Embryonic facial prominence (tissue), 1 donor: Measurements from ENCODE around the gene USB1.

ENCODE experiments used
- DNase-seq: peaks from one replicate; pipeline ENCODE4 v3.0.0-alpha.2; 2016; ENCODE audit errors: extremely low spot score

USB1 gene

DNA sequence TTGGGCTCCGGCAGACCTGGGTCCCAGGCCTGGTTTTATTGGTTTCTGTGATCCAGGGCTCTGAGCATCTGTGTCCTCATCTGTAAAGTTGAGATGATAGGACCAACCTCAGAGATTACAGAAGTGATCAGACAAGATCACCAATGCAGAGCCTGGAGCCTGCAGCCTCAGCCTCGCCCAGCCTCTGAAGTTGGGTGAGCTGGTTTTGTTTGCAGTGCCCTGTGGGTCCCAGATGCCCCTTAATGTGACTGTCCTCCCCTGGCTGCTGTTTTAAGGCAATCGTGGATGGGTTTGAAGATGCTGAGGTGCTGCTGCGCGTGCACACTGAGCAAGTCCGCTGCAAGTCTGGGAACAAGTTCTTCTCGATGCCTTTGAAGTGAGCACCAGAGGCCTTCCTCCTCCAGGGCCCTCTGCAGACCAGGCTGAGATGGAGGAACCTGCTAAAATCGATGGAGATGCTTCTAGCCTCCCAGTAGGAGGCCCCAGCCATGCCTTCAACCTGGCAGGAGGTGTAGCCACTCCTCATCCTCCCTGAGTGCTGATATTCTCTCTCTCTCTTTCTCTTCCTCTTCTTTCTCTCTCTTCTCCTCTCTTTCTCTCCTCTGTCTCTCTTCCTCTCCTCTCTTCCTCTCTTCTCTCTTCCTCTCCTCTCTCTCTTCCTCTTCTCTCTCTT is 18.8 kb downstream of the USB1 start:
- DNase-seq, result no peak

DNA sequence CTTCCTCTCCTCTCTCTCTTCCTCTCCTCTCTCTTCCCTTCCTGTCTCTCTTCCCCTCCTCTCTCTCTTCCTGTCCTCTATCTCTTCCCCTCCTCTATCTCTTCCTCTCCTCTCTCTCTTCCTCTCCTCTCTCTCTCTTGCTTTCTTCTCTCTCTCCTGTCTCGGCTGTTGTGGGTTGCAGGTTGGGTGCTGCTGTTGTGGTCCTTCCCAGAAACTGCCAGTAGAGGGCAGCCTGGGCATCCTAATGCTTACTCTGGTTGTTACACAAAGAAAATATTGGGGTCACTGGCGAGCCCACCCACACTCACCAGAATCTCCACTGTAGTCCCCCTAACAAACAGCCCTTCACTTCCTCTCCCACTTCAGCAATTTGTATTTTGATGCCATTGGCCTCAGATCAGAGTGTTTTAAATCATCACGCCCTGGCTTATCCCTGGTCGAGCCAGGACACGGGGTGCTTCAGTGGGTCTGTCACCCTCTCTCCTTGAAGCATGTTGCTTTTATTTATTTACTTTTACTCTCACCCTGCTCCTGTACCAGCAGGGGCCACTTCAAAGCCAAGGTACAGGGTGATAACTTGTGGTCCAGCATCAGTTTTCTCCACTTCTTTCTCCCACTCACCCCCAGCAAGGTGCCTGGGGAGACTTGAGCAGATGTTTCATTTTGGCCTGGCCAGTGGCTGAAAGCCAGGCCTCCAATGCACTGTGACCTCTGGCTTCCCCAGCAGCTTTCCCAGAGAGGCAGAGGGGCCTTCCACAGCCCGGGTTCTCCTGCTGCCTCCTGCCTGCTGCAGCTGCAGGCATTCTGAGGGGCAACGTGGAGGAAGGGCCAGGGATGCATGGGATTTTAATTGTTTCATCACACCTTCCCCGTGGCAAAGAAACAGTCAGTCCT is 19.7 kb downstream of the USB1 start:
- DNase-seq, result no peak

DNA sequence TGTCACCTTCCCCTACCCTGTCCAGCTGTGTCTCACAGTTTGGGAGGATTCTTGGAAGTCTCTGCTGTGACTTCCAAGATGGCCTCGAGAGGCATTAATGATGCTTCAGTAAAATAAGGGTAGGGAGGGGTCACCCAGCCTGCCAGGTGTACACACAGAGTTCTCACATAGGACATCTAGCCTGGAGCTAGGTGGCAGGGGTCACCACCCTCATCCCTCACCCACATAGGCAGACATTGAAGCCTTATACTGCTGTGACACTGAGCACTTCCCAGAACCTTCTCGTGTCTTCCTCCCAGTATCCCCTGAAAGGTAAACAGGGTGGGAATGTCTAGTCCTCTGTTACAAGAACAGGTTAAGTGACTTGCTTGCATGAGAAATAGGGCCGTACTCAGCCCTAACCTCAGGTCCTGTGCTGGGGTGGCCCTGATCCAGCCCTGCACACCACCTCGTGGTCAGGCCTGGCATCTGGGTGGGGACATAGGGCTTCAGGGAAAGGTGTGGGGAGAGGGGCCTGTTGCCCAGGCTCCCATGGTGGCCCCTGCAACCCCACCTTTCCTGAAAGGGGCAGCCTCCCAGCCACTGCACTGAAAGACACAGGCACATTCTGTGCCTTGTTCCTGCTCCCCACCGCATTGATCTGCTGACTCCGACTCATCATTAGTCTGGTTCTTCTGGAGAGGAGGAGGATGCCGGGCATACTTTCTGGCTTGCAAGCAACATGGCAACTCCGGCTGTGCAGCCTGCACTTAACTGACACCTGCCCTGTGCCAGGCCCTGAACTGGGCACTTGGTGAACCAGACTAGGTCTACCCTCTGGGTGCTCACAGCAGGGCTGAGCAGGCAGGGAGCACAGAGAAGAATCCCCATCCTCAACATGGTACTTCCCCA is 20.7 kb downstream of the USB1 start:
- DNase-seq, result no peak

- no peak for DNase-seq
Observed at GRCh38 chr16:58022601-58023371, 21.6 kb downstream of the USB1 start.

DNA sequence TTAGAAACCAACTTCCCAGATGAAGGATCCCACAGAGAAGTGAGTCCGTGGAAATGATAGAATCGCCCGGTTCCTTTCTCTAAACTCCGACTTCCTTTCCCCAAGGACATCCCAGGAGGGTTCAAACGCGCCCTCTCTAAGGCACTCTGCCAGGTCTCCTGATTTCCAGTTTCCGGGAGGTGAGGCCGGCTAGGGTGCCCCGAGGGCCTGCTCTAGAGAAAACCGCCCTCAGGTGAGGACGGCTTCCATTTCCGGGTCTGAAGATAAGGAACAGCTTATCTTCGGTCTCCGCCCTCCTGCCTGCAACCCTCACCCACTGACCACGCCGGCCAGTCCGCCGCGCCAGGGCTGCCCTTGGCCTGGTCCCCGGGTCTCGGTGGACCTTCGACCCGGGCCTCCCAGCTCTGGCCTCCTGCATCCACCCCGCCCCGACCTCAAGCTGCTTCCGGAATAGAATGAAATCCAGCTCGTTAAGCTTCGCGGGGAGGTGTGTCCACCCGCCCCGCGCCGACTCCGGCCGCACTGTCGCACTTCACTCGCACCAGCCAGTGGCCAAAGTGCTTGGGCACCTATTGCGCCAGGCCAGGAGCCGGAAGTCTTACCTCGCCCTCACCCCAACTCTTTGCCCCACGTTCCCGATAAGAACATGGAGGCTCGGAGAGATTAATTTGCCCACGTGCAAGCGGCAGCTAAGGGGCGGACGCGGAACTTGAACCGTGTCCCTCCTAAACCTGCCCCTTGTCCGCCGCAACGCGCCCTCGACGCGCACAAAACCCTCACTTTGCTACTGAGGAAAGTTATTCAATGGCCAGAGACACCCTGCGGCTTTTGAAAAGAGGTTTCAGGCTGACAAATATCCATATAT is 23.5 kb downstream of the USB1 start:
- no peak for DNase-seq

- DNase-seq, result peak; percentile 33
Observed at GRCh38 chr16:58025351-58026138, 24.3 kb downstream of the USB1 start, which contains the start of gene MMP15. Gene MMP15 (plus strand): TSS chr16:58025754. CDS start chr16:58026351, 597 bp downstream.

DNA sequence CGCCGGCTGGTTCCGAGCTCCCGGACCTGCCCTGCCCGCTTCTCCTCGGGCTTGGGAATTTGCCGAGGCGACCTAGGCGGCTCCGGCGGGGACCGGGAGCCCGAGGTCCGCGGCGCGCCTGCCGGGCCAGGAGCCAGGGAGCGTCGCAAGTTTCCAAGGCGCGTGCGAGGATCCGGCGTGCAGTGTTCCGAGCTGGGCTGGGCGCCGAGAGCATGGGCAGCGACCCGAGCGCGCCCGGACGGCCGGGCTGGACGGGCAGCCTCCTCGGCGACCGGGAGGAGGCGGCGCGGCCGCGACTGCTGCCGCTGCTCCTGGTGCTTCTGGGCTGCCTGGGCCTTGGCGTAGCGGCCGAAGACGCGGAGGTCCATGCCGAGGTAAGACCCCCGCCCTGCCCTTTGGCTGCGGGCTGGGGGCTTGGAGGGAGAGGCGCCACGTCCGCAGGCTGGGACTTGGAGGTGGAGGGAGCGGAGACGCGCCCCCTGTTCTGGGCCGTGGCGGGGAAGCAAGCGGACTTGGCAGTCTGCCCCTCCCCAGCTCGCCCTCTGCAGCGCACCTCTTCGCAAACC is 25.0 kb downstream of the USB1 start:
- DNase-seq, result no peak

DNA sequence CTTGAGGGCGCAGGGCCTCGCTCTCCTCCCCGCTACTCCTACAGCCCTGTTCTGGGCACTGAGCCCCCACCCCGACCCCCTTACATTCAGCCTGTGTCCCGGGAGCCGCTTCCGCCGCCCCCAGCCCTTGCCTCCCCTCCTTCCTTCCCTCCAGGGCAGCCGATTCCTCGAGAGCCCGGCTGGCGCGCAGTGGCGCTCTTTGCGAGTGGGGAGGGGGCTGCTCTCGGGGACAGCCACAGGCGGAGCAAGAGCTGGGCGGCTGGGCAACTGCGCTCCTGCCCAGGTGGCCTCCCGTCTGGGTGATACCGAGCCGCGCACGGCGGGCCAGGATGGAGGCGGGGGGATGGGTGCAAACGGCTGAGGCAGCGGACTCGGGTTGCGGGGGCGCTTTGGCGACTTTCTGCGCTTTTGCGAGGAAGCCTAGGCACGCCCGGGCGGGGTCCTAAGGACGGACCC is 25.5 kb downstream of the USB1 start:
- DNase-seq, result no peak

DNA sequence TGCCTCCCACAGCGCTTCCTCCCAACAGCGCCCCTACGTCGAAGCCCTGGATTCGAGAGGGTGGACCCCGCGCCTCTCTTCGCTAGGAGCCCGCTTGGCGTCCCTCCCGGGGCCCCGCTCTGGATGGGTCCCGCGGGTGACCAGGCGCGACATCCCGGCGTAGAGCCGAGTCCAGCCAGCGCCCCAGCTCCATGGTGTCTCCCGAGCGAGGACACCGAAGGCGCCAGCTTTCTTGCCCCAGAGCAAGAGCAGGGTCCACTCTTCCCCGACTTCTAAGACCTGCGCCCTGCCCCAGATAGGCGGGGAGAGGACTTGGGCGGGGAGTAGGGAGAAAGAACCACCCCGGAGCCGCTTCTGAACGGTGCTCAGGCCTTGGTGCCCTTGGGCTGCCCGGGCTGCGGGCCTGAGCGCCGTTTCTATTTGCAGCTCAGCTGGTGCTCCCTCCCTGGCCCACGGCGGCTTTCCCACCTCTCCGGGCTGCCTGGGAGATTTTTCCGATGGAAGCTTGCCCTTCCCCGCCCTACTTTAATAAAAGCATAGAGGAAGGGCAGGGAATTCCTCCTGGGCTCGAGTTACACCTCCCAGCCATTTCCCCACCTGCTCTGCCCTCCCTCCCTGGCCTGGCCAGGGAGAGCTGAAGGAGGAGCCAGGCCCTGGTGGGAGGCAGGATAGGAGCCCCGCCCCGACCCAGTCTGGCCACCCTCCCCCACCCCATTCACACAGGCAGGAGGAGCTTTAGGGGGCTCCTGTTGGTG is 26.1 kb downstream of the USB1 start:
- DNase-seq, result no peak

DNA sequence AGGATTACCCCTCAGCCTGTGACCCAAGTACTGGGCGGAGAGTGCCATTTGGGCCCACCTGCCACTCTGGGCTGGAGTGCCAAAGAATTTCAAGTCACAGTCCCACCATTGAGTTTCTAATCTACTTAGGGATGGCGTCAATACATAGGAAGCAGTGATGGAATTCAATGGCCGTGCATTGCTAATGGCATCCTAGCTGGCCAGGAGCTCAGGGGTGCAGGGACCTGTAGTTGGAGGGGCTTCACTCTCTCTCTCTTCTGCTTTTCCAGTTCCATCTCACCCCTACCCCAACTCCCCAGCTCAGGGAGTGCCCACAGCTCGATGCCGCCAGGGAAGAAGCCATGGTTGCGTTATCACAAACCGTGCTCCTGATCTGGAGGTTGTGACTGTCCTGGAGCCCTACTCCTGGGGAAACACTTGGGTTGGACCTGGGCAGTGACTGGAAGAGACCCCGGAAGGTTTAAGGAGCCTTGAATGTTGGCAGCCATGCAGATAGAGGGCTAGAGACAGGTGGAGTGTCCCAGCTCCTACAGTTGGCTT is 26.8 kb downstream of the USB1 start:
- DNase-seq, result no peak

- no peak for DNase-seq
Observed at GRCh38 chr16:58028541-58029070, 27.4 kb downstream of the USB1 start.

DNA sequence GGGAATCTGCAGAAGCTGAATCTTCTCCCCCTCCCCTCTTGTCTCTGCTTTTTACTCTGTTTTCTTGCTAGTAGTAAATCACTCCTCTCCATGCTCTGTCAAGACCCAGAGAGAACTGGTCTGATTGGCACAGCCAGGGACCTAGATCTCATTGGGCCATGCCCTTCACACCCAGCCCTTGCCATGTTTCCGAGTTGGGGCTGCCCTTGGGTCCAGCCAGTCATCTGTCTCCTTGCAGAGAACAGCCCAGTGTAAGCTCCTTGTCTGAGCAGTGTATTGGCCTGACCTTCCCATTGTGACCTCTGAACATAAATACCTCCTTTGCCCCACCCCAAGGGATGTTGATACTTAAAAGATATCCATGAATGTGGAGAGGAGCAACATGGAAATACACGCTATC is 28.2 kb downstream of the USB1 start:
- no peak for DNase-seq

- DNase-seq, result no peak
Observed at GRCh38 chr16:58030136-58030840, 29.1 kb downstream of the USB1 start.

DNA sequence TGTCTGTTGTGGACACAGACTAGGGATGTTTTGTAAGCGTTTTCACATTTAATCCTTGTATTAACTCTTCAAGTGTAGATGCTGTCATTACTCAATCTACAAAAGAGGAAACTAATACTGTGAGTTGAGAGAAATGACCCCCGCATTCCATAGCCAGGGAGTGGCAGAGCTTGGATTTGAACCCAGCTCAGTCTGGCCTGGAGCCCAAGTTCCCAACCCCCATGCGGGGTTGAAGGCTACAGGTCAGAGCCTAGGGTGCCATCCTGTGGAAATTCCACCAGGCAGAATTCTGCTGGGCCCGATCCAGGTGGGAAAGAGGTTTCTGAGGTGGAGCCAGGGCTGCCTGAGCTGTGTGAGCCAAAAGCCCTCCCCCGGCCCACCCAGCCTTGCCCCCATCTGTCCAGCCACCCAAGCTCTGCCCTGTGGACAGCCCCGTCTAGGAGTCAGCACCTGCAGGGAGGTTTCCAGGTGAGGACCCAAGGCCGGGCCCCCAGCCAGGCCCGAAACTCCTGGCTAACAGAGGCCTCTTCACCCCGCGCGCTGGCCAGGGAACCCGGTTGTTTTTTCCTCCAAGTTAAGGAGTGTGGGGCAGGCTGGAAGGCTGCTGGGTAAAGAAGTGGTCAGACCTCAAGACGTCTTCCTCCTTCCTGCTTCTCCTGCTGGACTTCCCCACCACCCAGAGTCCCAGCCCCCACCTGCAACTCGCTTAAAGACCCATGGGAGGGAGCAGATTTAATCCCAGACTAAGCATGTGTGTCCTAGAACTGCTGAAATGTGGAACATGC is 30.0 kb downstream of the USB1 start:
- no peak for DNase-seq

GRCh38 chr16:58032710-58033293 is 31.6 kb downstream of the USB1 start:
- DNase-seq, result no peak

DNA sequence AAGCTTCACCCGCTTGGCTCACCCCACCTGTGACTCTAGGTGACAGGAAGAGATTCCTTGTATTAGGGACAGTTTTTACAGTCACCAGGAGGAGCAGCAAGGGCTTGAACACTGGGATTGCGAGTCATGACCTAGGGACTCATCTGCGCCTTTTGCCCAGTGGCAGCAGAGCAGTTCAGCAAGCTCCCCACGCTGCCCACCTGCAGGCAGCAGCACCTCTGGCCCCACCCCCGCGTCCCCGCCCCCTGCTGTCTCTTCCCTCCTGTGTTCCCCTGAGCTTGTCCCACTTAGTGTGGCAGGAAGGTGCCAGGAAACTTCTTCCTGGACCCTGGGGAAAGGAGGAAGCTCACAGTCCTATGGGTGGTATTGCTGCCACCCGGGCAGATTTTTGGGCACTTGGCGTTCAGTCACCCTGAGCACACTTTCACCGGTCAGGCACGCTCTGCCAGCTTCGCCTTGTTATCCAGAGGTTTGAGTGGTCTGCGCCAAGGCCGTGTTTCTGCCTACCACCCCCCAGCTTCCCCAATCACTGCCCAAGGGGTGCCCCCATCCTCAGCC is 33.0 kb downstream of the USB1 start:
- no peak for DNase-seq
